GM18951 (cell line): ENCODE data around the gene TESK2.

Experiments
- POLR2A ChIP-seq: IDR thresholded peaks from 4 replicates; pipeline ENCODE4 v1.6.1; 2011; ENCODE audit warnings: mild to moderate bottlenecking; ENCODE audit not compliant: insufficient read length, insufficient read depth; ENCODE audit errors: extremely low read depth
- in situ Hi-C: fragments of 300-500 bp; cut with MboI; formaldehyde crosslinking; loops from one replicate; pipeline ENCODE4 v1.12.0; 2022; ENCODE audit warnings: low sequenced_read_pairs, mixed read lengths, inconsistent platforms; ENCODE audit not compliant: unreplicated experiment

Gene TESK2

DNA sequence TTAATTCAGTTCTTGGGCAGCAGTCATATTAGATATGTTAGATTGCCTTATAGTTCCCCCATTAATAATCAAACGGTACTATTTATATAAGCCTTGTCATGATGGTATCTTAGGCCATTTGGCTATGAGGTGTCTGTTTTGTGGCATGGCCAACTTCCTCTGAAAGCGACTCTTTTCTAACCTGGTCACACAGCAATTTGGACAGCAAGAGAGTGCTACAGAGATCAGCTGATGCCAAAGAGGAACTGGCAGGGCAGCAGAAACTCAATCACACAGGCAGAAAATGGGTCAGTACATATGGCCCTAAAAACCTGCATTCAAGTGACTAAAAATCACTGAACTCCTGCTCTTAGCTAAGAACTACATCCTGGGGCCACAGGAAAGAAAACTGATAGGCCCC lies 137.3 kb downstream of the TESK2 start:
- in situ Hi-C loops, result no loop called here
- TF ChIP-seq POLR2A, result no peak

DNA sequence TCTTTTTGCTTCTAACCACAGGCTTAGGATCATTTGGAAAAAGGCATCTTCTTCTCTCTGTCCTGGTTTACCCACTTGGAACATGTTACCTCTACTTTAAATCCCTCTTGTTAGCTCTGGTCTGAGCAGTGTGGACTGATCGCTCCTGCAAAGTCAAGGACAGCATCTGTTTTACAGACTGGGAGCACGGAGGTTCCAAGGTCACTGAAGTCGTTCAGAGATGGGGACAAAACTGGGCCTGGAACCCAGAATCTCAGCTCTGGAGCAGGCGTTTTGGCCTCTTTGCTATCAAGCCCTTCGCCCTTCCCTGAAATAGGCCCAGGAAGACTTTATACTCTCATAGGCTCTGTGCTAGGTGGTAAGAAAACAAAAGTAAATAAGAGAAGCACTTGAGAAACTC lies 139.5 kb downstream of the TESK2 start:
- TF ChIP-seq POLR2A, result no peak
- in situ Hi-C loops, result no loop called here

DNA sequence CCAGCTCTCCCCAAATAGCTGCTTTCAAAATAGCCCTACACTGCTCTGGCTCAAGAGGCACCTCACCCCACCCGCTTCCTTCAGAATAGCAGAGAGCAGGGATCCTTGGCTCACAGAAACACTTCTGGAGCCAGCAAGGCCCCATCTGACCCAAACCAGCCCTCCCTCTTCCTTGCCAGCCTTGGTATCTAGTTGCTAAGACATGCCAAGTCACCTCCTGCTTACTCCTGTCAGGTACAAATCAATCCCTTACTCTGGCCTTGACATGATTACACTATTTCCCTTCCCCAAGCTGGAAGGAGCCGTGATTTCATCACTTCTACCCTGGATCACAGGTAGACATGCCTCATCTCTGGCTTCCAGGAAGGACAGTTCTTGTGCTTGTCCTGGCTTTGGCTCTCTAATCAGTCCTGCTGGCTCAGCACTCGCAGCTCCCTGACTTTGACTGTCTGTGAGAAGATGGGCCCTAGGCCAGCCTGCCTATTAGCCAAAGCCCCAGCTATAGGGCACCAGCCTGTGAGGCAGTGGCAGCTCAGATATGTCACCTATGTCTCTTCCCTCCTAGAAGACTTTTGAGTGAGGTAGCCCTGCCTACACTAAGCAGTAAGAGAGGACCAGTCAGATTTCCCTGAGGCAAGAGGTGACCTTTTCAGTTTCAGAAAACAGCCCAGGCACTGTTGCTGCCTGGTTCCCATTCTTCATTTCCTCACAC lies 141.8 kb downstream of the TESK2 start:
- in situ Hi-C loops, result no loop called here
- no peak for TF ChIP-seq POLR2A

DNA sequence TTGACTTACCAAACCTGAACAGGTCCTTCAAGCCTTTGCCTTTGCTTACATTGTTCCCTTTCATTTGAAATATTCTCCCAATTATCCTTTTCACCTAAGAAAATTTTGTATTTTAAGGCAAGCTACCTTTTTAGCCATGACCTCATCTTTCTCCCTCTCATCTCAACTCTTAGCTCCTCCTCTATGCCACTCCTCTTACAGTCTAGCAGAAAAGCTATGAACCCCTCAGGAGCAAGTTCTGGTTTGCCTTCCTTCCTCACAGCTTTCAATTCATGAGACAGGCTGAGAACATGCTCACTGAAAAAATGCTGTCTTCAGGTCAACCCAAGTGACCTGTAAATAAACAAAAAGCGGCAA lies 142.4 kb downstream of the TESK2 start:
- no peak for TF ChIP-seq POLR2A
- in situ Hi-C loops, result no loop called here

DNA sequence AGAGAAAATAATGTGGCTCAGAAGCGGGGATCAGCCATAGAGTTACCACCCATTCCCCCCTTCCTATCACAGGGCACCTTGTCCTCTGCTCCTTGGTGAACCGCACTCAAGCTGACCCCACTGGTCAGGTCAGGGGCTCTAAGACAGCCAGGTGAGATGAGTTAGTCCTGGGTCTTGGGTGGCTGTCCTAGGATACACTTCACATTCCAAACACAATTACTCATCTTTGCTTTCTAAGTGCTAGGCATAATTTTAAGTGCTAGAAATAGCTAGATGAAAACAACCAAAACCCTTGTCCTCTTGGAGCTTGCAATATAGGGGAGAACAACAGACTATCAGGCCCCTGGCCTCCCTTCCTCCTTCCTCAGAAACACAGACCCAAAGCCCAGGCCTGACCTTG lies 142.9 kb downstream of the TESK2 start:
- in situ Hi-C loops, result no loop called here
- TF ChIP-seq POLR2A, result no peak

DNA sequence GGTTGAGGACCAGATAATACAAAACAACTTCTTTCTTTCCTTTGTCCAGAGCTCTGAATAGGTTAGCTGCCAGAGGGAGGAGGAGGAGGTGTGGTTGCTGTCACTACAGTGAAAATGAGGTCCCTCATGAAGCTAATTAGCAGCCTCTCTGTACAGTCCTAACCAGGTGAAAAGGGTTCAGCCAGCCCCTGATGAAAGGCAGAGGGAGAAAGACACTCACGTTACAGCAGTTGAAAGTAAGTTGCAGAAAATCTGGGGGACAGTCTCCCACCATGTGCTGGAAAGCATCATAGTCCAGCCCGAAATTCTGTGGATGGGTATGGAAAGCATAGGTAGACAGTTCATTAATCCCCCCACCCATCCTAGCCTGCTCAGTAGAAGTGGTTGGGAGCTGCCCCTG lies 144.5 kb downstream of the TESK2 start:
- in situ Hi-C loops, result no loop called here
- TF ChIP-seq POLR2A, result no peak

DNA sequence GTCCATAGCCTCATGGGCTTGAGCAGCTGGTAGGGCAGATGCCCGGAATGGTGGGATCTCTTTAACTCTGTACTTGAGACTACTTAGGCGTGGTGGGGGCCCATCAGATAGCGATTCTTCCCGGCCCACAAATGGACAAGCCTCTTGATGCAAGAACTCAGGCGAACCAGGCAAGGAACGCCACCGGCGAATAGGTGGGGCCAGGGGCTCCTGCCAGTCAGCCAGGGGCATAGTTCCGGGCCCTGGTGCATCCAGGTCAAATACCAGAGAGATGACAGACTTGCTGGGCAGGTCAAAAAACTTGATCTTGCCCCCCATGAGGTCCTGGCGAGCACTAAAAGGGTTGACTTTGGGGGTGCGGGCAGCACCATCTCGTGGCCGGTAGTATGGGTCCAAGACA lies 145.9 kb downstream of the TESK2 start:
- in situ Hi-C loops, result no loop called here
- TF ChIP-seq POLR2A, result no peak

DNA sequence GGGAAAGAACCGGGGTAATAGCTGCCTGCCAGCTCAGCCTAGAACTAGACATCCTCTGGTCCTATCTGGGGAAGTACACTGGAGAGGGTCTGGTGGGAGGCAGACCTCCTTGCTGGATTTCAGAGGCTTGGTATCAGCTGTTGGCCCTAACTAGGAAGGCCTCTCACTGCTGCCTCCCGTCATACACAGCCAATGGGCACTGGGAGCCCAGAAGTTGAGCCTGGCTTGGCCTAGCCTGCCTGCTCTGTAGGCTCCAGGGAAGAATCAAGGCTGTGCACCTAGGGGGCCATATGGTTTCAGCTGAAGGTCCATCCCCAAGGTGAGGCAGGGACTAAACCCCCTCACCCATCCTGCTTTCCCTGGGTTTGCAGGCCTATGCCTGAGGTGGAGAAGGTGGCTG lies 146.5 kb downstream of the TESK2 start:
- TF ChIP-seq POLR2A, result no peak
- in situ Hi-C loops, result no loop called here

DNA sequence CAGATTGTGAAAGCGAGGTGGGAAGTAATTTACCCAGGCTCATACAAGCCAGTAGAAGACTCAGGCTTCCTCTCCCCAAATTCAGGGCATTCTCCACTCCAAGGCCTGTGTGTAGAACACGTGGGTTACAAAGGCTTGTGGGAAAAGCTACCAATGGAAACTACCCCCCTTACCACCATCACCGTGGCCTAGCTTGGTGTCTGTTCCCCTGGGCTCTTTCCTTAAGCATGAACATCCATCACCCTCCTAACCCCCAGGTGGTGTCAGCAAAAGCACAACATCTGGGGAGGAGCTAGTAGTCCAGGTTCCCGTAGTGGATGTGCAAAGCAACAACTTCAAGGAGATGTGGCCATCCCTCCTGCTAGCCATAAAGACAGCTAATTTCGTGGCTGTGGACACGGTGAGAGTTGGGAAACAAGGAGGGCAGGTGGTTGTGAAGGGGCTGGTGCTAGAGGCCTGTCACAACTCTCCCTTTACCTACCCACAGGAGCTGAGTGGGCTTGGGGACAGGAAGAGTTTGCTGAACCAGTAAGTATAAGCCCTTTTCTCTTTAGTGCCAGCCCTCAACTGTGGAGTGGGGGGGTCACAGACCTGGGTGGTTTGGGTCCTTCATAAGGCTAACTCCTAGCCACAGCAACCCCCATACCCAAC lies 150.0 kb downstream of the TESK2 start:
- no peak for TF ChIP-seq POLR2A

DNA sequence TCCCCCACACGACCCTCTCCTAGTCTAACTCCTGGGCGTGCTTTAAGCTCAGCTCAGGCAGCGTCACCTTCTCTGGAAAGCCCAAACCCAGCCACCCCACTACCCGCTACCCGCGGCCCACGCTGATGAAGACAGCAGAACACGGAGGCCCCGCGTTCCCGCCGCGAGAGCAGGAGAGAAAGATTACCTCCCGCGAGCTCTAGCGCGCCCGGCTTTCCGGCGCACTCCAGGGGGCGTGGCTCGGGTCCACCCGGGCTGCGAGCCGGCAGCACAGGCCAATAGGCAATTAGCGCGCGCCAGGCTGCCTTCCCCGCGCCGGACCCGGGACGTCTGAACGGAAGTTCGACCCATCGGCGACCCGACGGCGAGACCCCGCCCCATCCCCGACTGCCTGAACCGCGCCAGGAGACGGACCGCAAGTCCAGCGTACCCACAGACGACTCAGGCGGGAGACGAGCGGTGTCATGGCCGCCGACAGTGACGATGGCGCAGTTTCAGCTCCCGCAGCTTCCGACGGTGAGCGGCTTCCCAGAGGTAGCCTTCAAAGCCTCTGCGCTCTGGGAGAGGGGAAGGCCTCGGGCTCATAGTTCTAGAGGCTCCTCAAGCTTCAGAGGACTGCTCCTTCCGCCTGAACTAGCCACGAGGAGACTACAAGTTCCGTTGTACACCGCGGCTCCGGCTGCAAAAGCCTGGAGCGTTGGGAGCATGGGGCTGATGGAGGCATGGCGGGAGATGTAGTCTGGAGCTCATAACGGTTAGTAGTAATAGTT lies 151.0 kb downstream of the TESK2 start, which contains the start of the genes MUTYH and TOE1:
TSS of gene MUTYH (minus strand) at position 652 of the 770 bp plus-strand sequence. CDS start 5,935 bp downstream, outside the sequence.
TSS of gene TOE1 (plus strand) at position 382 of the 770 bp plus-strand sequence. CDS start at position 465, 83 bp downstream.
- in situ Hi-C loops, result no loop called here
- TF ChIP-seq POLR2A, result peak; percentile 87

More for the DNA sequence above, 150.0 kb downstream of the TESK2 start:
- in situ Hi-C loops, result no loop called here

DNA sequence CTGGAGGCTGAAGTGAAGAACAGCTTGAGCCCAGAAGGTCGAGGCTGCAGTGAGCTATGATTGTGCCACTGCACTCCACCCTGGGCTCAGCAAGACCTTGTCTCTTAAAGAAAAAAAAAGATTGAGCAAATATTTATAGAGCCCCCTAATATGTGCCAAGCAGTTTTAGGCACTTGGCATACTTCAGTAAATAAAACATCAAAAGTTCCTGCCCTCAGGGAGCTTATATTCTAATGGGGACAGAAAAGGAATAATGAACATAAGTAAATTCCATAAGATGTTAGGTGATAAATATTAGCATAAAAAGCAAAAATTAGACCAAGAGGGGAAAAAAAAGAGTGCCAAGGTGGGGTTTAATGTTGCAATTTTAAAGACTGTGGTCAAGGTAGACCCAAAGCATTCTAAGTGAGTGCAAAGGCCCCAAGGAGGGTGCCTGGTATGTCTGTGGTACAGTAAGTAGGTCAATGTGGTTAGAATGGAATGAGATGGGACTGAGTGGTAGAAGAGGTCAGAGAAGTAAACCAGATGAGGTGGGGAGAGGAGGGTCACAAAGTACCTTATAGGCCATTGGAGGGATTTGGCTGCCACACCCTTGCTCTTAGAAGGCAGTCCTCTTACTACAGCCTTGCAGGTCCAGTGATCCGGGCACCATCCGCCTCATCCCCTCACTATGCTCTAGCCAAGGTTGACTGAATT lies 153.2 kb downstream of the TESK2 start:
- in situ Hi-C loops, result no loop called here
- no peak for TF ChIP-seq POLR2A

DNA sequence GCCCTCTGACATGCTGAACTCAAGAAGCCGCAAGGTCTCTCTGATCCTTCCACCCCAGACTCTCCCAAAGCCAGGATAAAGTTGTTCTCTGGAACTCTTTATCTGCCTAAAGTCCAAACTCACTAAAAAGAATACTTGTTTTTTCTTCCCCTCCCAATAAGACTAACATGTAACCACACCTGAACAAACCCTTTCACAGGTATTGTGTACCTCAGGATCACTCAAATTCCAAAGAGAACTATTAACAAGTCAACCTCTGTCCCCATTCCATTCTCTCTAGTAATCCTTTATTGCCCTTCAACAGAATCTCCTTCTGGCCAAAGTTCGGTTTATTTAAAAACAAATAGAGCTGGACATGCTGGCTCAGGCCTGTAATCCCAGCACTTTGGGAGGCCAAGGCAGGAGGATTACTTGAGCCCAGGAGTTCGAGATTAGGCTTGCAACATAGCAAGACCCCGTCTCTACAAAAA lies 155.1 kb downstream of the TESK2 start:
- in situ Hi-C loops, result no loop called here
- no peak for TF ChIP-seq POLR2A
